Ramos (cell line): ENCODE measurements around the gene MORF4L2.
"Not testable (repeated sequence)": the region's sequence is repeated elsewhere in the genome, so short reads cannot be mapped to it uniquely, and the experiment has no call there.

Experiments
- in situ Hi-C: fragments of 300-500 bp; cut with MboI; formaldehyde crosslinking; loops from one replicate; pipeline ENCODE4 v1.14.3; 2022; ENCODE audit warnings: low sequenced_read_pairs; ENCODE audit not compliant: unreplicated experiment

The MORF4L2 gene

DNA sequence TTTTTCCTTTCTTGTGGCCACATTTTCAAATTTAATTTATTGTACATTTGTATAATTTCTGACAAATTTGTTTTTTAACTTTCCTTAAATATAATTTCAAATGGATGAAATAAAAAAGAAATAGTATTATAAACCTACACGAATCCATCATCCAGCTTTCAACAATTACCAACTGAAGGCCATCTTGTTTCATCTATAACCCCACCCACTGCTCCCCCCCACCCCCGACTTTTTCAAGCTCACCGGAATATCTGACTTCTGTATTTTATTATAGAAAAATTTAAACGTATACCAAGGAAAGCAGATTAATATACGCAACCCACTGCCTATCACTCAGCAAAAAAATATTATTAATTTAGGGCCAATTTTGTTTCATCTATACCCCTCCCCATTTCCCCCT, 1.1 kb downstream of the MORF4L2 start:
- in situ Hi-C loops, result no loop called here

DNA sequence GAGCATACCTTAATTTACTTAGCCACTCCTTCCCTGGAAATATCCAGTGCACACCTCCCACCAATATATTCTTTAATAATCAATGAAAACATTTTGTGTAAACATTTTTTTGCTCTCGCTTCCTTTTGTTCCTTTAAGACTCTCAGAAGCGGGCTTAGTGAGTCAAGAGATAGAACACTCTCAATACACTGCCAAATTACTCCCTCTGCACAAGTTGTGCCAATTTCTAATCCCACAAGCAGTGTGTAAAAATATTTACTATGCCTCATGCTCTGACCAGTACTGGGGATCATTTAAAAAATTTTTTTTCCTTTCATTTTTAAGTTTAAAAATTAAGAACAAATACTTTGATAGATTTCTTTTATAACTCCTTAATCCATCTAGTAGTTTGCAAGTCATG, 5.1 kb downstream of the MORF4L2 start:
- in situ Hi-C loops, result no loop called here

DNA sequence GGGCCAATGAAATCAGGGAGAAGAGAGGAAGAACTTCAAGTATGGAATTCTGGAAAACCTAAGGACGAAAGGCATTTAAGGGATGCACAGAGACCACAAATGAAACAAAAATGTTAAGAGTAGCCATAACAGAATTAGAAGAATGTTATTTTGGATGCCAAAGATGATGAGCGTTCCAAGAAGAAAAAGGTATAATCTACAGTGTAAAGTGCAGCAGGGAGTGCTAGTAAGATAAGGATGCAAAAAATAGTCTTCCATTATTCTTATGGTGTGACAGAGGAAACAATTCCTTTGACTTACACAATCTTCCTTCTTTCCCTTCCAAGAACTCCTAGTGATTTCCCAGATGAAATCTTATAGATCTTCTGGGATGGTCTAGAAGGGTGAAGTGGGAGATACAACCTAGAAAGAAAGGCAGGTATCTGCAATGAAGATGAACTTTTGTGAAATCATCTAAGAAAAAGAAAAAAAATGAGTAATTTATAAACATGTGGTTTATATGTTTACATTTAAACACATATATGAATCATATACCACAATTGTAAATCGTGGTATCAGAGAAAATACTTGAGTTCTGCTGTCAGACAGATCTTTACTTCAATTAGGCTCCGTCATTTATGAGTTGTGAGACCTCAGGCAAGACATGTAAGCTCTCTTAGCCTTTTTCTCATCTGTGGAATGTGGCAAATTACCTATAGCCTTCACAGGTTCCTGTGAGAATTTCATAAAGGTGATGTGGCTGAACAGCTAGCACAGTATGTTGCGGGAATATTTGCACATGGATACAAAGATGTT, 8.1 kb downstream of the MORF4L2 start:
- in situ Hi-C loops, result no loop called here

DNA sequence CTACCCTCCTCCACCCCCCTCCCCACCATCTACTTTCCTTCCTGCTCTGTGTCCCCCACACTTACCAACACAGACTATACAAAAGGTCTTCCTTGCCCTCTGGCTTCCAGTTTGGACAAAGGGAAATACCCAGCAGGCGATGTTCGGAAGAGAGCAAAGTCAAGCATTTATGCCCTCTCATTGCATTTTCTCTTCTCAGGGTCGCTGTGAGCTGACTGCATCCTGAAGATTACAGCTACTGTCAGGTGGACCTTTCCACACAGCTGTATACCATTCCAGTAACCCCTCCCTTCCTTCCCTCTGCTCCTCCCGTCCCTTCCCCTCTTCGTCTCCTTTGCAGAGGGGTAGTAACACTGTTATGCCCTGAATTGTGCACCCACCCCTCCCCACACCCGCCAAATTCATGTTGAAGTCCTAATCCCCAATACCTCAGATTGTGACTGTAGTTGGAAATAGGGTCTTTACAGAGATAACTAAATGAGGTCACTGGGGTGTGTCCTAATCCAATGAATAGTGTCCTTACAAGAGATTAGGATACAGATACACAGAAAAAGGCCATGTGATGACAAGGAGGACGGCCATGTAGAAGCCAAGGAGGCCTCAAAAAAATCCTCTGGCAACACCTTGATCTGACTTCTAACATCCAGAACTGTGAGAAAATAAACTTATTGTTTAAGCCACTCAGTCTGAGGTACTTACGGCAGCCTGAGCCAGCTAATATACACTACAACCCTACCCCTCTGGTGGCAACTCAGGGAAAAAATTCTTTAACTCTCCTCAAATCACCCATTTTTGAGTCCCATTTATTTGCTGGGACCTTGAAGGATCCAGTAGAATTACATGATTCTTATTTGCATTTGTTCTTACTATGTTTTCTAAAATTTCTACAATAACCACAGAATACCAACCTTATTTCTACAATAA, 11.7 kb downstream of the MORF4L2 start:
- in situ Hi-C loops, result no loop called here

DNA sequence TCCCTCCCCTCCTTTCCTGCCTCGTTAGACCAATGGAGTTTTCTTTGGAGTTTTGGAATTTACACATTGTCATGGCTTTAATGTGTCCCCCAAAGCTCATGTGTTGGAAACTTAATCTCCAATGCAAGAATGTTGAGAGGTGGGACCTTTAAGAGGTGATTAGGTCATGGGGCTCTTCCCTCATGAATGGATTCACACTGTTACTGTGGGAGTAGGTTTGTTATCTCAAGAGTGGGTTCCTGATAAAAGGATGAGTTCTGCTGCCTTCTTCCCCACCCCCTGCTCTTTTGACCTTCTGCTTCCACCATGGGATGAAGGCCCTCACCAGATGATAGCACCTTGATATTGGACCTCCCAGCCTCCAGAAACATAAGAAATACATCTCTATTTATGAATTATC, 16.8 kb downstream of the MORF4L2 start:
- in situ Hi-C loops, result no loop called here

DNA sequence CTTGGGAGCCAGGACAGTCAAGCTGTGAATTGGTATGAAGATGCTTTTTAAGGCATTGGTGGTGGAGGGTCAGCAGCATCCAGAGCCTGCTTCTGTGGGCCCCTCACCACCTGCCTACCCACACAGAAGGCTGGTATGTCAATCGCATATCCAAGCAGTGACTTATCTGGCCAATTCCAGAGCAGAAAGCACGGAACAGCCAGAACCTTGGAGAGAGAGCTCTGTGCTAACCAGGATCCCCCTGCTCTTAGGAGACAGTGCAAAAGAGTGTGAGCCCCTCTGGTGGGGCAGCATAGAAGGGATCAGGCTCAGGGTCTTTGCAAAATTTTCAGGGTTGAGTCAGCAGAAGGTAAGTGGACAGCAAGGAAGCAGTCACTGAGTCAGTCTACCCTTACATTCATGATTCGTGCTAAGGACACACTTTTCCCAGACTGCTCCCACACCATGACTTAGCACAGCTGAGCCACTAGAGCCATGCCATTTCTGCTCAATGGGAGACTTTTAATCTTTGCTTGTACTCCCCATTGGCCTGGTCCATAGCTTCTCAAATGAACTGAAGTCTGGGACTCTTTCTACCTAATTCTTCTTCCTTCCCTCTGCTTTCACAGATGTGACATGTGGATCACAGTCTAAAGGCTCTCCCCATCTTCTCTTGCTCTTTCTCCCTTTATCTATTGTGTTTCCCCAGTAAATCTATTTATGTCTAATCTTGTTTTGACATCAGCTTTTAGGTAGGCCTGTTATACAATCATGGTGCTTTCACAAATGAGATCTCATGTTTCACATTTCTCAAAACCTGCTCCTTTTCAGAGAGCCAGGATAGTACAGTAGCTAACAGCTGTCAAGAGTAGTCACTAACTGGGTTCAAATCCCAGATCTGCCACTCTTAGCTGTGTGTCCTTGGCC, 20.0 kb downstream of the MORF4L2 start:
- in situ Hi-C loops, result no loop called here

DNA sequence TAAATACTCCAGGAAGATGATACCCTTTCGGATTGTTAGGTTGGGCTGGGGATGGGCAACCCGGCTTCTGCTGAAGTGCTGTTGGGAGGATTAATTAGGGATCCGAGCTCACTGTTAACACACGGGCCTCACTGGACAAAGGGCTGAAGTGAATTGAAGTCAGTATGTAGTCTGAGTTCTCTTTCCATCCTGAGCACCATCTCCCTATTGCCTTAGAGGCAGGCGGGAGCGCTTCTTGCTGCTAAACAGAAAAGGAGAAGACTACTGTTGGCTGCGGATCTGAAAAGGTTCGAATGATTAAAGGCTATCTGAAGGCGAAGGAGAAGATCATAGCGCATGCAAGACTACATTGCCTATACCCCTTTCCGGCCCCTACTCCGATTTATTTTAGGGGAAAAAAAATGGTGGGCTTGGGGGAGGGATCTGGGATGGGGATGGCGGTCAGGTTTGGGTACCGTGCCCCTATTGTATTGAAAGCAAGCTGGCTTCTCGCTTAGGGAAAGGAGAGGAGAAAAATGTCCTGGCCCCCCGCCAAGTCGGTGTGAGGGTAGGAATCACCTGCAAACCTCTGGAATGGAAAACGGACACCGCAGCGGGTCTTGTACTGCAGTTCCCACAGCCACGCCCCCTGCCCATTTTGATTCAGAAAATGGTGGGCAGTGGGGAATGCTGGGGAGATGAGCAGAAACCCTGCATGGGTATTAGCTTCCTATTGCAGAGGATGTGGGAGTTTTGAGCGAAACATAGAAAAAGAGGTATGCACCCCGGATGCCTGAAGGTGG, 22.3 kb downstream of the MORF4L2 start:
- in situ Hi-C loops, result no loop called here

DNA sequence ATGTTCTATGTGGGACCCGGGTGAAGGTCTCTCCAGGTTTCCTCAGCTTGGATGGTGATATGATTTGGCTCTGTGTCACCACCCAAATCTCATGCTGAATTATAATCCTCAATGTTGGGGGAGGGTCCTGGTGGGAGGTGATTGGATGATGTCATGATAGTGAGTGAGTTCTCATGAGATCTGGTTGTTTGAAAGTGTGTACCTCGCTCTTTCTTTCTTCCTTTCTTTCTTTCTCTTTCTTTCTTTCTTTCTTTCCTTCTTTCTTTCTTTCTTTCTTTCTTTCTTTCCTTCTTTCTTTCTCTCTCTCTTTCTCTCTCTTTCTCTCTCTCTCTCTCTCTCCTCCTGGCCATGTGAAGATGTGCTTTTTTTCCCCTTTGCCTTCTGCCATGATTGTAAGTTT, 27.0 kb downstream of the MORF4L2 start:
- in situ Hi-C loops, result not testable (repeated sequence)

DNA sequence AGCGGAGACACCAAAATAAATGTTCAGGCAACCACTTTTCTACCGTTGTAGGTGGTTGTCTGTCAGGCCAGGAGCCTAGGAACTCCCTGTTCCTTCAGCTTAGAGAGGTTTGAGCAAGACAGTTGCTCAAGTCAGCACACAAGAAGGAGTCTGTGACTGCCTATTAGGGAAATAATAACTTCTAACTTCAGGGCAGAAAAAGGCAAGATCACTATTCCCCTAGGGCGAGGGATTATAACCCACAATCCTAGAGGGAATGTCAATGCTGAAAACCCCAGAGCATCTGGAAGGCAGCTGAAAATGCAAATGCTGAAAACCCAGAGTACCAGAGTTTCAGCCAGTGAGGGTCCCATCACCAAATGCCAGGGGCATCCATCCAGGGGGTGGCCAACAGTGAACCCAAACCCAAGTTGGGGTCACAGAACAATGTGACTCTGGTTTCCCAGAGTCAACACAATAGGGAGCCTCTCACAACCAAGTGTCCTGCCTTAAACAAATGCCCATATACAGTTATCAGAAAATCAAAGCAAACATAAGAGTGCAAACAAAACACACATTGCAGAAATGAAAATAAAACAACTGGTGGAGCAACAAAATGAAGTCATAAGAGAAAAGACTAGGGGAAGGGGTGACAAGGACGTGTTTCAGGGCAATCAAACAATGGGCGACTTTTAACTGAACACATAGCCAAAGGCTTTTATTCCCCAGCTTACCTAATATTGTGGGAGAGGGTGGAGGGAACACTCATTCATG, 27.6 kb downstream of the MORF4L2 start:
- in situ Hi-C loops, result no loop called here

DNA sequence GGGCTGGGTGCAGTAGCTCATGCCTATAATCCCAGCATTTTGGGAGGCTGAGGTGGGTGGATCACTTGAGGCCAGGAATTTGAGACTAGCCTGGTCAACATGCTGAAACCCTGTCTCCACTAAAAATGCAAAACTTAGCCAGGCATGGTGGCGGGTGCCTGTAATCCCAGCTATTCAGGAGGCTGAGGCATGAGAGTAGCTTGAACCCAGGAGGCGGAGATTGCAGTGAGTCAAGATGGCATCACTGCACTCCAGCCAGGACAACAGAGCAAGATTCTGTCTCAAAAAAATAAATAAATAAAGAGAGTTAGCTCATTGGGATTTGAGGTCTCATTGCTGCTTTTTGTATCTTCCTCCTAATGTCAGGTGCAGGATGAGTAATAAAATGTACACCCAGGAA, 29.4 kb downstream of the MORF4L2 start:
- in situ Hi-C loops, result not testable (repeated sequence)

DNA sequence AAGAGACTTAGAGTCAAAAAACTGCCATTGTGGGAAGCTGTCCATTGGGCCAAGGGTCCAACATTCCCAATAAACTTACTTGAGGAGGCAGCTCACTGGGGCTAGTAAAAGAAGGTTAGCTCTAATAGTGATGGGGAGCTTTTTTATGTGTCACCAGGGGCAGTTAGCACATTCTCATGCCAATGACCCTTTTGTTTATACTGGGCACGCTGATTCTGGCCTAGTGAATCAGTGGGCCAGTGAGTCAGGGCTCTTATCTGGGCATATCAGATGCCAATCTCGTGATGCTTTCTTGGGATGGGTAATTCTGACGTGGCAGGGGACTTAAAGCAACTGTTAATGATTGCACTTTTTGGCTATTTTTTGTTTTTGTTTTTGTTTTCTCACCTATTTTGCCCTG, 29.9 kb downstream of the MORF4L2 start:
- in situ Hi-C loops, result no loop called here

DNA sequence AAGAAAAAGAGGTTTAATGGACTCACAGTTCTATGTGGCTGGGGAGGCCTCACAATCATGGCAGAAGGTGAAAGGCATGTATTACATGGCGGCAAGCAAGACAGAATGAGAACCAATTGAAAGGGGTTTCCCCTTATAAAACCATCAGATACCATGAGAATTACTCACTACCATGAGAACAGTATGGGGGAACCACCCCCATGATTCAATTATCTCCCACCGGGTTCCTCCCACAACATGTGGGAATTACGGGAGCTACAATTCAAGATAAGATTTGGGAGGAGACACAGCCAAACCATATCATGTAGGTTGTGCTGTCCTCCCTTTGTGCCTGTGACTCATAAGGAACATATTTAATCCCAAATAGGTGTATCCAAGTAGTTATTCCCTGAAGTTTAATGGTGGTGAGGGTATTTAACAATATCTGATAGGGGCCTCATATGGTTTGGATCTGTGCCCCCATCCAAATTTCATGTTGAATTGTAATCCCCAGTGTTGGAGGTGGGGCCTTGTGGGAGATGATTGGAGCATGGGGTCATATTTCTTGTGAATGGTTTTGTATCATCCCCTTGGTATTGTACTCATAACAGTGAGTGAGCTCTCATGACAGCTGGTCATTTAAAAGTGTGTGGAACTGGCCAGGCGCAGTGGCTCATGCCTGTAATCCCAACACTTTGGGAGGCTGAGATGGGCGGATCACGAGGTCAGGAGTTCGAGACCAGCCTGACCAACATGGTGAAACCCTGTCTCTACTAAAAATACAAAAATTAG, 31.1 kb downstream of the MORF4L2 start:
- in situ Hi-C loops, result not testable (repeated sequence)

DNA sequence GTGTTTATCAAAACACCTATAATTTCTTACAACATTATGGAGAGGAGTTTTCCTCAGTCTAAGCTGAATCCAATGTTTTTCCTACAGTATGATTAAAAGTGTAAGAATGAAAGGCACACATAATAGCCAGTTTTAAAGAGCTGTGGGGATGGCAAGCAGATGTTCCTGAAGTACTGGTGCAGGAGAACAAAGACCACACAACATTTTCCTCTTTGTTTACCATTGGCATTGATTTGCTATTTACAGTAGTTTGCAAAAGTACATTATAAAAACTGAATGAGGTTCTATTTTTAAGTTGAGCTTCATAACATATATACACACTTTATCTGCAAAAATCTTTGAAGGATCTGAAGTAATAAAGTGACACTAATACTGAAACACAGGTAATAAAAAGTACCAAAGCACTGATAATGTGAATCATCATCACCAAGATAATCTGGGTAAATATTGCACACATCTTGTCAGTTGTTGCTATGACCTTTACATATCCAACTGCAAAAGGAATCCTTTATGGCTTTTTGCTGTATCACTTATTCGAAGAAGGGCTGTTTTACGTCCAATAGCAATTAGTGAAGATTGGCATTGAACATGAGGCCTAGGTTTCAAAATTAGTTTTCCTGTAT, 35.2 kb downstream of the MORF4L2 start:
- in situ Hi-C loops, result no loop called here

DNA sequence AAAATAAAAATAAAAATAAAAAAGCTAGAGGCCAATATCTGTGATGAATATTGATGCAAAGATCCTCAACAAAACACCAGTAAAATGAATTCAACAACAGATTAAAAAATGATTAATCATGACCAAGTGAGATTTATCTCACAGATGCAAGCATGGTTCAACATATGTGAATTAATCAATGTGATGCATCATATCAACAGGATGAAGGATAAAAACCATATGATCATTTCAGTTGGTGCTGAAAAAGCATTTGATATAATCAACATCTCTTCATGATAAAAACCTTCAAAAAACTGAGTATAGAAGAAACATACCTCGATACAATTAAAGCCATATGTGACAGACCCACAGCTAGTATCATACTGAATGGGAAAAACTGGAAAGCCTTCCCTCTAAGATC, 38.9 kb downstream of the MORF4L2 start:
- in situ Hi-C loops, result no loop called here

DNA sequence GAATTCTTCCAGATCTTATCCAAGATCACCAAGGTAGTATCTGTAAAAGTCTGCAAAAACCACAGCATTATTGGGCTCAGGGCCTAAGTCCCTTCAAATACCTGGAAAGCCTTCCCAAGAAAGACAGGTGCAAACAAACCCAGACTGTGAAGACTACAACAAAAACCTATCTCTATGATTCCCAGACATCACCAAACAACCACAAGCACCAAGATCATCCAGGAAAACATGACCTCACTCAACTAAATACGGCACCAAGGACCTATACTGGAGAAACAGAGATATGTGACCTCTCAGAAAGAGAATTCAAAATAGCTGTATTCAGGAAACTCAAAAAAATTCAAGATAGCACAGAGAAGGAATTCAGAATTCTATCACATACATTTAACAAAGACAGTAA, 42.4 kb downstream of the MORF4L2 start:
- in situ Hi-C loops, result no loop called here

DNA sequence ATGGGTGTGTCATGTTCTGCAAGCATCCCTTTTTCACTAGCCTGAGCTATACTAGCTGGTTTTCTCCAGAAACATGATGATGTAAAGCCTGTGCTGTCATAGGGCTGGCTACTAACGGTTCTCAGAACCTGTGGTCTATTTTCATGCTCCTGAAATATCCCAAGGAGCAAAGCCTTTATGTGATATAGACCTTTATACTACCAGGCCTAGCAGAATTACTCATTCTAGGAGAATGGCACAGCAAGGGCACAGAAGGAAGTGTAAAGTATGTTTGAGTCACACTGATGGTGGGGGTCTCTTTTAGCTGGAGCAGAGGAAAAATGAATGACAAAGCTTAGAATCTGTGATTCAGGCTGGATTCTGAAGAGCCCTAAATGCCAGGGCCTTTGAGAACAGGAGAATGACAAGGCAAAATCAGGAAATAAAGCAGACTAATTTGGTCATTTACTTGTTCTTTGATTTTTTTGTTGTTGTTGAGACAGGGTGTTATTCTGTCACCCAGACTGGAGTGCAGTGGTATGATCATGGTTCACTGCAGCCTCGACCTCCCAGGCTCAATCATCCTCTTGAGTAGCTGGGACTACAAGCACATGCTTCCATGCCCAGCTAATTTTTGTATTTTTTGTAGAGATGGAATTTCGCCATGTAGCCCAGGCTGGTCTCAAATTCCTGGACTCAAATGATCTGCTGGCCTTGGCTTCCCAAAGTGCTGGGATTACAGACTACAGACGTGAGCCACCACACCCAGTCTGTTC, 45.9 kb downstream of the MORF4L2 start:
- in situ Hi-C loops, result no loop called here
